Hepatic stellate cell (primary cell): ENCODE data around the gene IPP.
"Not testable (repeated sequence)": the region's sequence is repeated elsewhere in the genome, so short reads cannot be mapped to it uniquely, and the experiment has no call there.

ENCODE experiments used
- DNase-seq: peaks from one replicate; pipeline ENCODE4 v3.0.0; 2011; ENCODE audit warnings: low spot score

IPP gene

GRCh38 chr1:45750298-45751038 lies at the start of gene IPP:
Gene IPP (minus strand): TSS chr1:45750653. CDS start chr1:45746411, 4,242 bp downstream.
- DNase-seq = peak; percentile 99

DNA sequence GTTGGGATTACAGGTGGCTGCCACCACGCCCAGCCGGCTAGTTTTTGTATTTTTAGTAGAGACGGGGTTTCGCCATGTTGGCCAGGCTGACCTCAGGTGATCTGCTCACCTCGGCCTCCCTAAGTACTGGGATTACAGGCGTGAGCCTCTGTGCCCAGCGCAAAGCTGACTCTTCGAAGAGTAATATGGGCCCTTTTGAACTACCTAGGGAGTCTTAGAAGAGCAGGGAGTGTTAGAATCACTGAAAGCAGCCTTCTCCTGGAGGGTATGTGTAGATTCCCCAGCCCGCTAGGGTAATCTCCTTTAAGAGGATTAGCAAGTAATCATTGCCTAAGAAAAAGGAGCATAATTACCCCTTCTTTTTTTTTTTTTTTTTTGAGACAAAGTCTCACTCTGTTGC lies 46.5 kb upstream of the IPP start:
- no peak for DNase-seq

- no peak for DNase-seq
These were observed 45.9 kb upstream of the IPP start for GRCh38 chr1:45796381-45796780.

DNA sequence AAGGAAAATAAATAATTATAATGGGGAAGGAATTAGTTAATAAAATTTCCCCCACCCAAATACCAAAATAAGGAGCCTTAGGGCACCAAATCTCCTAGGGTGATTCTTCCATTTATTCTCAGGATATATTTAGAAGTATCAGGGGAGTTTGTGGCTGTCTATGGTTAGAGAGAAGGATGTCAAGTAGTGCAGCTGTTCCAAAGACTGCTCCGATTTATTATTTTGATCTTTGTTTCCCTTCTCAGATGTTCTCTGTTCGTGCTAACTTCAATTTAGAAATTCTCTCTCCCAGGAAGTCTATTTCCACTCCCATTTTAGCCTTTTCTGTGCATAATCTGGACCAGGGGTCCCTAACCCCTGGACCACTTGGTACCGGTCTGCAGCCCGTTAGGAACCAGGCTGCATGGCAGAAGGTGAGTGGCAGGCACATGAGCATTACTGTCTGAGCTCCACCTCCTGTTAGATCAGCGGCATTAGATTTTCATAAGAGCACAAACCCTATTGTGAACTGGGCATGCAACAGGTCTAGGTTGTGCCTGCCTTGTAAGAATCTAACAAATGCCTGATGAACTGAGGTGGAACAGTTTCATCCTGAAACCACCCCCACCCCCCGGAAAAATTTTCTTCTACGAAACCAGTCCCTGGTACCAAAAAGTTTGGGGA lies 43.6 kb upstream of the IPP start:
- no peak for DNase-seq

DNA sequence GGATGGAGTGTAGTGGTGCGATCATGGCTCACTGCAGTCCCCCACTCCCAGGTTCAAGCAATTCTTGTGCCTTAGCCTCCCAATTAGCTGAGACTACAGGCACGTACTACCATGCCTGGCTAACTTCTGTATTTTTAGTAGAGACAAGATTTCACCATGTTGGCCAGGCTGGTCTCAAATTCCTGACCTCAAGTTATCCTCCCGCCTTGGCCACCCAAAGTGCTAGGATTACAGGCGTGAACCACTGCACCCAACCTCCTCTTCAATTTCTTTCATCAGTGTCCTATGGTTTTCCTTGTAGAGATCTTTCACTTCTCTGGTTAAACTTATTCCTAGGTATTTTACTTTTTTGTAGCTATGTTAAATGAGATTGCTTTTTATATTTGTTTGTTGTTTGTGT lies 42.3 kb upstream of the IPP start:
- DNase-seq = no peak

GRCh38 chr1:45789601-45790000 lies 39.1 kb upstream of the IPP start:
- no peak for DNase-seq

DNA sequence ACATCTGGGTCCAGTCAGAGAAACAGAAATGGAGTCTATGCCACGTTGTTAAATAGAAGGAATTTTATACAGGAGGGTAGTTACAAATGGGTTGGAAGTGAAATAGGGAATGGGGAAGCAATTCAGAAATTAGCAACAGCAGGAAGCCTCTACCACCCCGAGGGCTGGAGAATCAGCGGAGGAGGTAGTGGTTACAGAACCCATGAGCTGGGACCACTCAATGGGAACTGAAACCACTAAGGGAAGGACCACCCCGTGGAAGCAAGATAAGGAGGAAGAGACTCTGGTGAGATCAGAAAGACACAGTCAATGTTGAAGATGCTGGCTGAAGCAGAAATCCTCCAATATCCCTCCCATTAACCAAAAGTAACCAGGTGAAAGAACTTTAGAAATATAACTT lies 37.5 kb upstream of the IPP start:
- DNase-seq = no peak

GRCh38 chr1:45785583-45785982 lies 35.1 kb upstream of the IPP start:
- no peak for DNase-seq

GRCh38 chr1:45775794-45776193 lies 25.3 kb upstream of the IPP start:
- no peak for DNase-seq

DNA sequence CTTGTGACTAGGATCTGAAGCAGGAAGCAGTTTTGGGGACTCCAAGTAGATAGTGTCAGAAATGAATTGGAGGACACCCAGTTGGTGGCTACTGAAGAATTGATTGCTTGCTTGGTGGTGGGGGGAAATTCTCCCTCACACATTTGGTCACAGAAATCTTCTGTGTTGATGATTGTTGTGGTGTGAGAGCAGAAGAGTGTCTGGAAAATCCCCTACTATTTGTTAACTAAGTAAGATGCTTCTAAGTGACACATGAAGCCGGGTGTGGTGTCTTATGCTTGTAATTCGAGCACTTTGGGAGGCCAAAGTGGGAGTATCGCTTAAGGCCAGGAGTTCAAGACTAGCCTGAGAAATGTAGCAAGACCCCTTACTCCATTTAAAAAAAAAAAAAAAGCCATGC lies 22.5 kb upstream of the IPP start:
- DNase-seq = no peak

- DNase-seq = peak; percentile 66
These were observed 18.9 kb upstream of the IPP start for GRCh38 chr1:45769261-45769932.

DNA sequence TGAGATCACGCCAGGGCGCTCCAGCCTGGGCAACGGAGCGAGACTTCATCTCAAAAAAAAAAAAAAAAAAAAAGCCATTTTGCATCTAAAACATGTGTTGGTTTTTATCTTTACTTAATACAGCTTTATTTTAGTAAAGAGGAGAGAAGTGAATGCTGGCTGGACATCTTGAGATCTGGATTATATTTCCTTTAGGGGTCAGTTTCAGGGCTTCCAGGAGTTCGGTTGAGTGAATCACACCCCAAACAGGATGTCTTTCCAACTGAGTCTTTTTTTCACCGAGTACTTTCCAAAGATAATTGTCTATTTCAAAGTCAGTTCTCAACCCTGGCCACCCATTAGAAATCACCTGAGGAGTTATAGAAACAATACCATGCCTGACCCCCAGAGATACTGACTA lies 16.6 kb upstream of the IPP start:
- no peak for DNase-seq

GRCh38 chr1:45765999-45766792 lies 15.7 kb upstream of the IPP start:
- no peak for DNase-seq

- DNase-seq = no peak
These were observed 11.8 kb upstream of the IPP start for GRCh38 chr1:45762291-45762690.

DNA sequence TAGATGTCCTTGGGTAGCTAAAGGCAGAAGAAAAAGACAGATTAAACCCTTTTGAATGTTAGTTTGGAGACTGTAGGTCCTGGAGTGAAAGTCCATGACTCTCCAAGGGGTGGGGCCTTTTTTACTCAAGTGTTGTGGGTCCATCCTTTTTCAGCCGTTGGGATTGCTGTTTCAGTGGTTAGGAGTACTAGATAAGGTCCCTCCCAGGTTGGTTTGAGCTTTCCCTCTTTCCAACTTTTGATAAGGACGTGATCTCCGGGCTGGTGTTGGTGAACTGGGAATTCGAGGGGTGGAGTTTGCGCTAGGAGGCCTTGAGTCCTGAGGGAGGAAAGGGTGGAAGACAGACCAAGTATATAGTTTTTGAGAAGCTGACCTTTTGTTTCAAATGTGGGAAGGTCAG lies 5.2 kb upstream of the IPP start:
- no peak for DNase-seq

DNA sequence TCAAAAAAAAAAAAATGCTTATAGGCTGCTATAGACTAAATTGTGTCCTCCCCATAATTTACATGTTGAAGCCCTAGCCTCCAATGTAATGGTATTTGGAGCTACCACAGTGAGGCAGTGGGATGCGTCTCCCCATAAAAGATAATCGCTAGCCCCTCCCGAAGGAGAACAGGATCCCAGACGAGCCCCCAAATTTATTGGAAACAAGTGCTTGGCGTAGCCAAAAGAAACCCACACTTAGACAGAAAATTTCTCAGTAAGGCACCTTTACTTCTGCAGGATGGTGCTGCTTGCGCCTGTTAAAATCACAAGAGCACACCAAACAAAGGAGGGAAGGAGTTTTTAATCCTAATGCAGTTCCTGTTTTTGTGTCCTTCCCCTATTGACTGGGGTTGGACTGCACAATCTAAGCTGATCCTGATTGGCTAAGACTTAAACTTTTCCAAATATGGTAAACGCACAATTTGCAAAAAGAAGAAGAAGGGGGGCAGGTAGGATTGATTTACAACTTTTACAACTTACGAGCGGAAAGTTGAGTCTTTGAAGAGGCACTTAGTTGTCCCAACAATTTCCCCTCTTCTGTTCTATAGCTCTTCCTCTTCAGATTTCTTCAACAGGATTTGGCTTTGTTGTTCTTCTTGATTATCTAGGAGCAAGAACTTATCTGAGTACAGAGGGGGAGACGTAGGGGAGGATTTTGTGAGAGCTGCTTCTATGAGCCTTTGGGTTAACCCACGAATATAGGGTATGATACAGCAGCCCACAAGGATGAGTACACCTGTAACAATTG lies 3.0 kb upstream of the IPP start:
- no peak for DNase-seq

- no peak for DNase-seq
These were observed 2.1 kb upstream of the IPP start for GRCh38 chr1:45752441-45753052.

DNA sequence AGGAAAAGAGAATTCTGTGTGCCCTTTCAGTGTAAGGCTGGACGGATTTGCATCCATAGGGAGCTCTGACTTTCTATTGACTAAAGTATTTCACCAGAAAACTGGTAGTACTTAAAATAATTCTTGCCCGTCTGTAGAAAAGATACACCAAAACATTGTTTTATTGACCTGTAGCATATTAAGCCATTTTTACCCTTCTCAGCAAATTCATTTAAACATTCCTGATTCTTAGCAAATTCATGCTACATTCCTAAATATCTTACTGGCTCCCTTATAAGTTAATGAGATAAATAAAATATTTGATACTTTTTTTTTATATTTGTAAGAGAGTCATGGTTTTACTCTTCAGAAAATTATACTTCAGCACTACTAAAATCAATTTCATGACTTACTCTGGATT lies 1.6 kb upstream of the IPP start:
- no peak for DNase-seq

GRCh38 chr1:45751039-45751838 lies 786 bp upstream of the IPP start:
- not testable (repeated sequence) for DNase-seq

GRCh38 chr1:45746922-45747321 lies 3.5 kb downstream of the IPP start:
- no peak for DNase-seq
